ENCODE data around the gene CLDN12.

Gene CLDN12

DNA sequence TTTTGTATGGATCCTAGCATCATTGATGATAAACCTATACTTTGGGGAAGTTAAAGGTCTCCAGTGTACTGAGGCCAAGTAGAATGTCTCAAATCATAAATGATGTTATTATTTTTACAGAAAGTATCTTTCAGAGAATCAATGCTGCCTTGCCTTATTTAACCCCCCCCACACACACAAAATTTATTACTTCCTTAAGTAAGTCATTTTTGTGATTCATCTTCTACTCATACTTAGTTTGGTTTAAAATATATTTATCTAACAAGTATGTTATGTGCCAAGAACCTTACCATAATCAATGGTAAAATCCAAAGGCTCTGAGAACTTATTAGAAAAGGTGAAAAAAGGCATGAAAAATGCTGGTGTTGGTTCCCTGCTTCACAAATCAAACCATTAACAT lies 18.8 kb upstream of the CLDN12 start:
- H3K79me2 ChIP-seq (ENCODE audit: control insufficient read depth, low read length), result no peaks in the 10 kb centered on the region
- H3F3A ChIP-seq (ENCODE audit: control insufficient read depth, insufficient read depth), result no peaks in the 10 kb centered on the region
- no peaks in the 10 kb centered on the region for H3K27me3 ChIP-seq (ENCODE audit: control insufficient read depth, low read length)
- TF ChIP-seq, protein P1, sequence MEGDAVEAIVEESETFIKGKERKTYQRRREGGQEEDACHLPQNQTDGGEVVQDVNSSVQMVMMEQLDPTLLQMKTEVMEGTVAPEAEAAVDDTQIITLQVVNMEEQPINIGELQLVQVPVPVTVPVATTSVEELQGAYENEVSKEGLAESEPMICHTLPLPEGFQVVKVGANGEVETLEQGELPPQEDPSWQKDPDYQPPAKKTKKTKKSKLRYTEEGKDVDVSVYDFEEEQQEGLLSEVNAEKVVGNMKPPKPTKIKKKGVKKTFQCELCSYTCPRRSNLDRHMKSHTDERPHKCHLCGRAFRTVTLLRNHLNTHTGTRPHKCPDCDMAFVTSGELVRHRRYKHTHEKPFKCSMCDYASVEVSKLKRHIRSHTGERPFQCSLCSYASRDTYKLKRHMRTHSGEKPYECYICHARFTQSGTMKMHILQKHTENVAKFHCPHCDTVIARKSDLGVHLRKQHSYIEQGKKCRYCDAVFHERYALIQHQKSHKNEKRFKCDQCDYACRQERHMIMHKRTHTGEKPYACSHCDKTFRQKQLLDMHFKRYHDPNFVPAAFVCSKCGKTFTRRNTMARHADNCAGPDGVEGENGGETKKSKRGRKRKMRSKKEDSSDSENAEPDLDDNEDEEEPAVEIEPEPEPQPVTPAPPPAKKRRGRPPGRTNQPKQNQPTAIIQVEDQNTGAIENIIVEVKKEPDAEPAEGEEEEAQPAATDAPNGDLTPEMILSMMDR (IDR thresholded peaks at IDR 0.05; ENCODE audit: low read depth, low read length, poor library complexity, severe bottlenecking), result no peak
- no peak for TF ChIP-seq EZH2phosphoT487 (IDR thresholded peaks at IDR 0.05; ENCODE audit: borderline replicate concordance, low read length)
- no peak overlapping the region for H3K4me3 ChIP-seq (ENCODE audit: low read length)
- no peaks in the 10 kb centered on the region for H3K4me1 ChIP-seq (ENCODE audit: control insufficient read depth, low read length)
- H3K9me2 ChIP-seq (replicated peaks; ENCODE audit: control insufficient read depth, low read length), result no peaks in the 10 kb centered on the region
- no peak overlapping the region for H3K27ac ChIP-seq (ENCODE audit: low read depth, low read length)
- H3K9me3 ChIP-seq (ENCODE audit: control insufficient read depth, insufficient read depth, low read length), result no peaks in the 10 kb centered on the region
- no peaks in the 10 kb centered on the region for H4K20me1 ChIP-seq (ENCODE audit: control insufficient read depth, insufficient read depth, low read depth, low read length)
- no peak overlapping the region for H3K4me2 ChIP-seq (ENCODE audit: low read length)
- peaks cover 75% of the 10 kb centered on the region for H3K36me3 ChIP-seq (ENCODE audit: control insufficient read depth, low read length)

DNA sequence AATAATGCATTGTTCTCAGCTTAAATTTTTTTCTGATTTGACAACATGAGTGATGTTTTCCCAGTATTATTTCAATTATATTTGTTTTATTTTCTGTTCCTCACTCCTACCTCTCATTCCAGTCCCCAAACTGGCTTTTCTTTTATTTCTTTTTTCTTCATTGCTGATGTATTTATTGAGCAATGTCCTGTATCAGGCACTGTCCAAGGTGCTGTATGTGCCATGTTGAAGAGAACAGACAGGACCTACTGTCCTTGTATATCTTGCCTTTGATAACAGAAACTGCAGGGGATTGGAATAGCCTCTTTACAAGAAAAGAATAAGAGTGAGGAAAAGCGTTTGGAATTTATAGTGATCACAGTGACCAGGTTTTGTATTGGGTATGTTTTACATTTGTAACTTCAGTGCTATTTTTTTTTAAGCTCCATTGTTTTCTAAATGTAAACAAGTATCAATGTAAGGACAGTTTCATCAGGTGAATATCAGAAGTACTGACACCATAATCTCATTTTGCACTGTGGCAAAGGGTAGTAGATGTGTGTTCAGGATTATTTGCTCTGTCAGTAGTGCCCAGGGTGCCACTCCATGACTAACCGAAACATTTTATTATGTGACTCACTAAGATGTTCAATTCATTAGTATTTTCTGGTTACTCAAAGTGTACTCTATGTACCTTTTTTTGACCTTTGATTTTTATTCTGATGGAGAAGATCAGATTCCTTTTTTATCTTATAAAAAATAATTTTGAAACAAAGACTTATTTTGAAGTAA lies 15.6 kb upstream of the CLDN12 start:
- no peak overlapping the region for H3K27ac ChIP-seq (ENCODE audit: low read depth, low read length)
- H4K20me1 ChIP-seq (ENCODE audit: control insufficient read depth, insufficient read depth, low read depth, low read length), result no peaks in the 10 kb centered on the region
- H3K4me2 ChIP-seq (ENCODE audit: low read length), result no peak overlapping the region
- TF ChIP-seq, protein P1 (IDR thresholded peaks at IDR 0.05; ENCODE audit: low read depth, low read length, poor library complexity, severe bottlenecking), result no peak
- no peak for TF ChIP-seq EZH2phosphoT487 (IDR thresholded peaks at IDR 0.05; ENCODE audit: borderline replicate concordance, low read length)
- H3K79me2 ChIP-seq (ENCODE audit: control insufficient read depth, low read length), result no peaks in the 10 kb centered on the region
- no peak overlapping the region for H3K4me3 ChIP-seq (ENCODE audit: low read length)
- H3K9me2 ChIP-seq (replicated peaks; ENCODE audit: control insufficient read depth, low read length), result no peaks in the 10 kb centered on the region
- H3F3A ChIP-seq (ENCODE audit: control insufficient read depth, insufficient read depth), result no peaks in the 10 kb centered on the region
- H3K36me3 ChIP-seq (ENCODE audit: control insufficient read depth, low read length), result peaks cover 44% of the 10 kb centered on the region
- no peaks in the 10 kb centered on the region for H3K4me1 ChIP-seq (ENCODE audit: control insufficient read depth, low read length)
- no peaks in the 10 kb centered on the region for H3K27me3 ChIP-seq (ENCODE audit: control insufficient read depth, low read length)
- no peaks in the 10 kb centered on the region for H3K9me3 ChIP-seq (ENCODE audit: control insufficient read depth, insufficient read depth, low read length)

DNA sequence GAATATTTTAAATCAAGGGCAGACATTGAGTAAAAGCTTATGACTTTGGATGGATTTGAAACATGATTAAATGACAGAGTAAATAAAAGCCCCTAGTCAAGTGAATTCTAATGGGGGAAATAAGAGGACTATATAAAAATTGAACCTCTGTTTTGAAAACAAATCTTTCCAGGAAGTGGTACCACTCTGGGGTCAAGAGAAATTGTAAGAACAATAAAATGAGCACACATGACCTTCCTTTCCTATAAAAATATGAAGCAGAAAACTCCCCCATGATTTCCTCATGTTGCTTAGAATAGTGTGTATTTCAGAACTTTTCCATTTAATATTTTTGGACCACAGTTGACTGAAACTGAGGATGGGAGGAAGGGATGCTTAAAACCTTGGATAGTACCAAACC lies 12.3 kb upstream of the CLDN12 start:
- no peak overlapping the region for H3K27ac ChIP-seq (ENCODE audit: low read depth, low read length)
- H3K79me2 ChIP-seq (ENCODE audit: control insufficient read depth, low read length), result no peaks in the 10 kb centered on the region
- TF ChIP-seq EZH2phosphoT487 (IDR thresholded peaks at IDR 0.05; ENCODE audit: borderline replicate concordance, low read length), result no peak
- TF ChIP-seq, protein P1 (IDR thresholded peaks at IDR 0.05; ENCODE audit: low read depth, low read length, poor library complexity, severe bottlenecking), result no peak
- no peak overlapping the region for H3K4me3 ChIP-seq (ENCODE audit: low read length)
- no peaks in the 10 kb centered on the region for H3K4me1 ChIP-seq (ENCODE audit: control insufficient read depth, low read length)
- no peaks in the 10 kb centered on the region for H4K20me1 ChIP-seq (ENCODE audit: control insufficient read depth, insufficient read depth, low read depth, low read length)
- H3K9me3 ChIP-seq (ENCODE audit: control insufficient read depth, insufficient read depth, low read length), result no peaks in the 10 kb centered on the region
- H3F3A ChIP-seq (ENCODE audit: control insufficient read depth, insufficient read depth), result 0 out of 2 replicates have a peak, but pooled peaks cover 2% of the 10 kb centered on the region
- peaks cover 12% of the 10 kb centered on the region for H3K36me3 ChIP-seq (ENCODE audit: control insufficient read depth, low read length)
- H3K9me2 ChIP-seq (replicated peaks; ENCODE audit: control insufficient read depth, low read length), result no peaks in the 10 kb centered on the region
- H3K27me3 ChIP-seq (ENCODE audit: control insufficient read depth, low read length), result no peaks in the 10 kb centered on the region
- H3K4me2 ChIP-seq (ENCODE audit: low read length), result no peak overlapping the region
